HL-60 (cell line): ENCODE data around the gene KCNQ1.

Source experiments
- DNase-seq, 2 experiments: peaks; one replicate each; pipeline ENCODE4 v3.0.0-alpha.2; 2010 to 2020; ENCODE audit warnings: low read depth in 1 of 2, low spot score in 1 of 2
- H3K27ac ChIP-seq: fragments of 250-450 bp; sonication (Bioruptor Pico); replicated peaks from 2 replicates; pipeline ENCODE4 v1.5.1; 2020; ENCODE audit warnings: mild to moderate bottlenecking, moderate library complexity
- H3K27me3 ChIP-seq: fragments of 250-450 bp; sonication (Bioruptor Pico); 2 replicates; pipeline ENCODE4 v1.5.1; 2021; ENCODE audit warnings: mild to moderate bottlenecking, moderate library complexity; ENCODE audit not compliant: insufficient read depth, poor library complexity, severe bottlenecking
- H3K4me3 ChIP-seq: replicated peaks from 2 replicates; pipeline ENCODE4 v1.5.1; 2011; ENCODE audit warnings: mild to moderate bottlenecking, control low read depth, low read length; ENCODE audit not compliant: insufficient read depth
- GABPA ChIP-seq: IDR thresholded peaks from 2 replicates; pipeline ENCODE4 v1.6.1; 2012; ENCODE audit warnings: low read depth
- POLR2AphosphoS5 ChIP-seq: IDR thresholded peaks from 2 replicates; pipeline ENCODE4 v1.6.1; 2012; ENCODE audit warnings: low read depth
- SPI1 ChIP-seq: IDR thresholded peaks from 2 replicates; pipeline ENCODE4 v1.6.1; 2012; ENCODE audit warnings: low read depth, mild to moderate bottlenecking, borderline replicate concordance
- TF ChIP-seq, protein P1 (sequence below): IDR thresholded peaks from one replicate; pipeline ENCODE4 v1.5.1; 2011; ENCODE audit warnings: low read length, control low read depth, inconsistent platforms; ENCODE audit not compliant: insufficient read depth
- TF ChIP-seq, protein P2 (sequence below): IDR thresholded peaks from 2 replicates; pipeline ENCODE4 v1.6.1; 2012; ENCODE audit warnings: low read depth; ENCODE audit not compliant: insufficient replicate concordance

The KCNQ1 gene

GRCh38 chr11:2589538-2589934 is 144.7 kb downstream of the KCNQ1 start:
- no peaks in the 10 kb centered on the region for H3K27me3 ChIP-seq

GRCh38 chr11:2590131-2590964 is 145.5 kb downstream of the KCNQ1 start:
- no peak for DNase-seq
- no peaks in the 10 kb centered on the region for H3K27me3 ChIP-seq
- H3K4me3 ChIP-seq, result no peak overlapping the region
- TF ChIP-seq SPI1 (no peak), GABPA (no peak), POLR2AphosphoS5 (no peak)
- H3K27ac ChIP-seq, result no peak overlapping the region

More at GRCh38 chr11:2589538-2589934, 144.7 kb downstream of the KCNQ1 start:
- no peak overlapping the region for H3K4me3 ChIP-seq
- no peak for DNase-seq
- TF ChIP-seq POLR2AphosphoS5 (no peak), GABPA (no peak), SPI1 (no peak)
- TF ChIP-seq, protein P1, sequence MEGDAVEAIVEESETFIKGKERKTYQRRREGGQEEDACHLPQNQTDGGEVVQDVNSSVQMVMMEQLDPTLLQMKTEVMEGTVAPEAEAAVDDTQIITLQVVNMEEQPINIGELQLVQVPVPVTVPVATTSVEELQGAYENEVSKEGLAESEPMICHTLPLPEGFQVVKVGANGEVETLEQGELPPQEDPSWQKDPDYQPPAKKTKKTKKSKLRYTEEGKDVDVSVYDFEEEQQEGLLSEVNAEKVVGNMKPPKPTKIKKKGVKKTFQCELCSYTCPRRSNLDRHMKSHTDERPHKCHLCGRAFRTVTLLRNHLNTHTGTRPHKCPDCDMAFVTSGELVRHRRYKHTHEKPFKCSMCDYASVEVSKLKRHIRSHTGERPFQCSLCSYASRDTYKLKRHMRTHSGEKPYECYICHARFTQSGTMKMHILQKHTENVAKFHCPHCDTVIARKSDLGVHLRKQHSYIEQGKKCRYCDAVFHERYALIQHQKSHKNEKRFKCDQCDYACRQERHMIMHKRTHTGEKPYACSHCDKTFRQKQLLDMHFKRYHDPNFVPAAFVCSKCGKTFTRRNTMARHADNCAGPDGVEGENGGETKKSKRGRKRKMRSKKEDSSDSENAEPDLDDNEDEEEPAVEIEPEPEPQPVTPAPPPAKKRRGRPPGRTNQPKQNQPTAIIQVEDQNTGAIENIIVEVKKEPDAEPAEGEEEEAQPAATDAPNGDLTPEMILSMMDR, result no peak
- TF ChIP-seq, protein P2, sequence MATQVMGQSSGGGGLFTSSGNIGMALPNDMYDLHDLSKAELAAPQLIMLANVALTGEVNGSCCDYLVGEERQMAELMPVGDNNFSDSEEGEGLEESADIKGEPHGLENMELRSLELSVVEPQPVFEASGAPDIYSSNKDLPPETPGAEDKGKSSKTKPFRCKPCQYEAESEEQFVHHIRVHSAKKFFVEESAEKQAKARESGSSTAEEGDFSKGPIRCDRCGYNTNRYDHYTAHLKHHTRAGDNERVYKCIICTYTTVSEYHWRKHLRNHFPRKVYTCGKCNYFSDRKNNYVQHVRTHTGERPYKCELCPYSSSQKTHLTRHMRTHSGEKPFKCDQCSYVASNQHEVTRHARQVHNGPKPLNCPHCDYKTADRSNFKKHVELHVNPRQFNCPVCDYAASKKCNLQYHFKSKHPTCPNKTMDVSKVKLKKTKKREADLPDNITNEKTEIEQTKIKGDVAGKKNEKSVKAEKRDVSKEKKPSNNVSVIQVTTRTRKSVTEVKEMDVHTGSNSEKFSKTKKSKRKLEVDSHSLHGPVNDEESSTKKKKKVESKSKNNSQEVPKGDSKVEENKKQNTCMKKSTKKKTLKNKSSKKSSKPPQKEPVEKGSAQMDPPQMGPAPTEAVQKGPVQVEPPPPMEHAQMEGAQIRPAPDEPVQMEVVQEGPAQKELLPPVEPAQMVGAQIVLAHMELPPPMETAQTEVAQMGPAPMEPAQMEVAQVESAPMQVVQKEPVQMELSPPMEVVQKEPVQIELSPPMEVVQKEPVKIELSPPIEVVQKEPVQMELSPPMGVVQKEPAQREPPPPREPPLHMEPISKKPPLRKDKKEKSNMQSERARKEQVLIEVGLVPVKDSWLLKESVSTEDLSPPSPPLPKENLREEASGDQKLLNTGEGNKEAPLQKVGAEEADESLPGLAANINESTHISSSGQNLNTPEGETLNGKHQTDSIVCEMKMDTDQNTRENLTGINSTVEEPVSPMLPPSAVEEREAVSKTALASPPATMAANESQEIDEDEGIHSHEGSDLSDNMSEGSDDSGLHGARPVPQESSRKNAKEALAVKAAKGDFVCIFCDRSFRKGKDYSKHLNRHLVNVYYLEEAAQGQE, result no peak
- H3K27ac ChIP-seq, result no peak overlapping the region

DNA sequence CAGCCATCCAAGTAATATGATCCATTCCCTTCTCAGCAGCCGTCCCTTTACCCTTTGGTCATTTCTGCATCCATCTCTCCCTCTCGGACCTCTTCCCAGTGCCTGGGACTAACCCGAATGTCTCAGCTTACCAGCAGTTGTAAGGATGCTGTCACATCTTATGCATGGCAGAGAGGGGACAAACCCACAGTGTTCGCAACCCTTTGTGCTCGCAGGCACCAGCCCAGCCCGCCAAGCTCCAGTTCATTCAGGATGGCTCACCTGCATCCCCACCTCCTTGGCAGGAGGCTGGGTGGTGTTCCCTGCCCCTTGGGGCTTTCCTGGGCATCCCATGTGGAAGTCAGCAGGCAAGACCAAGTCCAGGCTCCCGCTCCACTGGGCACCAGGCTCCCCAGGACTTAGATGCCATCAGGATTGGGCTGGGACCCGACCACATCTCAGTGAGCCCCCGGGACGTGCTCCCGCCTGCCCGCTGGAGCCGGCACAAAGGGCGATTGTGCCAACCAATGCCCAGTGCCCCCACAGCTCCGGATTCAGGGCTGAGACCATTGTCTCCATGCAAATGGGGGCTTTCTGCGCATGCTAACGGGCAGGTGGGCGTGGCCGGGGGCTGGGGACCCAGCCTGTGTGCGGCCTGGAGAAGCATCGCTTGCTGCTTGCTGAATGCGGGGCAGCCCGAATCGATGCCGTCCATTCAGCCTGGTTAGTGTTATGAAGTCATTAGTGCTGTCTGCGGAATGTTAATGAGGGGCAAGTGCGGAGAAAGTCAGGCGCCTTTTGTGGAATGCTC is 146.4 kb downstream of the KCNQ1 start:
- no peaks in the 10 kb centered on the region for H3K27me3 ChIP-seq

GRCh38 chr11:2591805-2592204 is 147.0 kb downstream of the KCNQ1 start:
- DNase-seq, result no peak
- Histone ChIP-seq H3K4me3 (no peak overlapping the region), H3K27me3 (no peaks in the 10 kb centered on the region), H3K27ac (no peak overlapping the region)
- TF ChIP-seq SPI1, result no peak
- TF ChIP-seq GABPA, result no peak
- TF ChIP-seq, protein P1, result no peak
- TF ChIP-seq, protein P2, result no peak
- TF ChIP-seq POLR2AphosphoS5, result no peak

More for the DNA sequence above, 146.4 kb downstream of the KCNQ1 start:
- Histone ChIP-seq H3K4me3 (no peak overlapping the region), H3K27ac (no peak overlapping the region)
- no peak for DNase-seq
- no peak for TF ChIP-seq SPI1
